Mesenchymal stem cell (in vitro differentiated cells and primary cell): ENCODE results near the gene MAPKAP1.
A peak's percentile ranks its signal among the peaks of the same experiment; 100 is the strongest.

Experiments
- DNase-seq: peaks from one replicate; pipeline ENCODE4 v3.0.0-alpha.2; 2013
- H2AFZ ChIP-seq: one replicate; pipeline ENCODE4 v1.6.1; 2013; ENCODE audit warnings: low read depth, mild to moderate bottlenecking, control low read depth, inconsistent platforms, low read length, moderate library complexity
- H2AK5ac ChIP-seq: 2 replicates; pipeline ENCODE4 v1.6.1; 2013; ENCODE audit warnings: low read length, moderate library complexity, mild to moderate bottlenecking, inconsistent platforms; ENCODE audit not compliant: severe bottlenecking
- H2BK120ac ChIP-seq: one replicate; pipeline ENCODE4 v1.6.1; 2013; ENCODE audit warnings: low read depth, mild to moderate bottlenecking, inconsistent platforms, low read length, moderate library complexity
- H2BK12ac ChIP-seq, 2 experiments: one replicate each; pipeline ENCODE4 v1.6.1; 2013; ENCODE audit warnings: inconsistent platforms in 2 of 2, low read length in 2 of 2, mild to moderate bottlenecking in 2 of 2, moderate library complexity in 2 of 2, control low read depth in 1 of 2
- H2BK15ac ChIP-seq: one replicate; pipeline ENCODE4 v1.6.1; 2013; ENCODE audit warnings: mild to moderate bottlenecking, low read depth, inconsistent platforms; ENCODE audit not compliant: poor library complexity, severe bottlenecking
- H2BK5ac ChIP-seq: 2 replicates; pipeline ENCODE4 v1.6.1; 2013; ENCODE audit warnings: low read depth, mild to moderate bottlenecking, low read length, control low read depth, inconsistent platforms; ENCODE audit not compliant: poor library complexity, severe bottlenecking
- H3K14ac ChIP-seq, 2 experiments: one replicate each; pipeline ENCODE4 v1.6.1; 2013; ENCODE audit warnings: inconsistent platforms in 2 of 2, low read length in 2 of 2, control low read depth in 1 of 2, mild to moderate bottlenecking in 1 of 2, moderate library complexity in 1 of 2
- H3K18ac ChIP-seq, 2 experiments: one replicate each; pipeline ENCODE4 v1.6.1; 2013; ENCODE audit warnings: inconsistent platforms in 2 of 2, low read length in 2 of 2, control low read depth in 1 of 2, low read depth in 1 of 2, mild to moderate bottlenecking in 1 of 2
- H3K23ac ChIP-seq, 2 experiments: one replicate each; pipeline ENCODE4 v1.6.1; 2013; ENCODE audit warnings: inconsistent platforms in 2 of 2, low read length in 2 of 2, mild to moderate bottlenecking in 2 of 2, moderate library complexity in 2 of 2, control low read depth in 1 of 2
- H3K27ac ChIP-seq: 2 replicates; pipeline ENCODE4 v1.5.1; 2013; ENCODE audit warnings: mild to moderate bottlenecking, moderate library complexity, low read length, control low read depth, inconsistent platforms; ENCODE audit not compliant: poor library complexity, severe bottlenecking
- H3K27me3 ChIP-seq, 2 experiments: 2 replicates each; pipeline versions ENCODE4 v1.6.1 to v1.7.0; 2013; ENCODE audit warnings: low read length in 2 of 2, mild to moderate bottlenecking in 2 of 2, moderate library complexity in 2 of 2, control low read depth in 1 of 2, inconsistent platforms in 1 of 2; ENCODE audit not compliant: control insufficient read depth in 1 of 2, insufficient read depth in 1 of 2
- H3K36me3 ChIP-seq, 2 experiments: 2 replicates each; pipeline versions ENCODE4 v1.6.1 to v1.7.0; 2013; ENCODE audit warnings: low read length in 2 of 2, control low read depth in 1 of 2, inconsistent platforms in 1 of 2, low read depth in 1 of 2, mild to moderate bottlenecking in 1 of 2; ENCODE audit not compliant: insufficient read depth in 2 of 2, control insufficient read depth in 1 of 2
- H3K4ac ChIP-seq, 2 experiments: one replicate each; pipeline ENCODE4 v1.6.1; 2013; ENCODE audit warnings: inconsistent platforms in 2 of 2, low read length in 2 of 2, mild to moderate bottlenecking in 2 of 2, moderate library complexity in 2 of 2, control low read depth in 1 of 2, low read depth in 1 of 2
- H3K4me1 ChIP-seq: 2 replicates; pipeline ENCODE4 v1.6.1; 2013; ENCODE audit warnings: low read depth, low read length, control low read depth; ENCODE audit not compliant: control insufficient read depth, insufficient read depth
- H3K4me2 ChIP-seq: 2 replicates; pipeline ENCODE4 v1.6.1; 2013; ENCODE audit warnings: low read length, mild to moderate bottlenecking, inconsistent platforms; ENCODE audit not compliant: poor library complexity, severe bottlenecking
- H3K4me3 ChIP-seq, 2 experiments: 2 replicates each; pipeline versions ENCODE4 v1.5.1 to v1.7.0; 2013; ENCODE audit warnings: low read length in 2 of 2, mild to moderate bottlenecking in 2 of 2, control low read depth in 1 of 2, low read depth in 1 of 2; ENCODE audit not compliant: insufficient read depth in 1 of 2
- H3K79me1 ChIP-seq: replicated peaks from 2 replicates; pipeline ENCODE4 v1.6.1; 2013; ENCODE audit warnings: mild to moderate bottlenecking, control low read depth, low read length, inconsistent platforms; ENCODE audit not compliant: poor library complexity, severe bottlenecking
- H3K9ac ChIP-seq: 2 replicates; pipeline ENCODE4 v1.7.0; 2013; ENCODE audit warnings: mild to moderate bottlenecking, low read length, moderate library complexity
- H3K9me3 ChIP-seq: 2 replicates; pipeline ENCODE4 v1.7.0; 2013; ENCODE audit warnings: mild to moderate bottlenecking, low read length; ENCODE audit not compliant: control insufficient read depth
- H4K8ac ChIP-seq: one replicate; pipeline ENCODE4 v1.6.1; 2013; ENCODE audit warnings: inconsistent platforms, mild to moderate bottlenecking, low read length, moderate library complexity
- H4K91ac ChIP-seq: one replicate; pipeline ENCODE4 v1.6.1; 2013; ENCODE audit warnings: mild to moderate bottlenecking, low read length, inconsistent platforms
- WGBS: methylation state at CpG from one replicate; pipeline ENCODE4 v1.1.7; 2013; ENCODE audit warnings: mixed read lengths; 5-methylcytosine and 5-hydroxymethylcytosine counted together

MAPKAP1 gene

DNA sequence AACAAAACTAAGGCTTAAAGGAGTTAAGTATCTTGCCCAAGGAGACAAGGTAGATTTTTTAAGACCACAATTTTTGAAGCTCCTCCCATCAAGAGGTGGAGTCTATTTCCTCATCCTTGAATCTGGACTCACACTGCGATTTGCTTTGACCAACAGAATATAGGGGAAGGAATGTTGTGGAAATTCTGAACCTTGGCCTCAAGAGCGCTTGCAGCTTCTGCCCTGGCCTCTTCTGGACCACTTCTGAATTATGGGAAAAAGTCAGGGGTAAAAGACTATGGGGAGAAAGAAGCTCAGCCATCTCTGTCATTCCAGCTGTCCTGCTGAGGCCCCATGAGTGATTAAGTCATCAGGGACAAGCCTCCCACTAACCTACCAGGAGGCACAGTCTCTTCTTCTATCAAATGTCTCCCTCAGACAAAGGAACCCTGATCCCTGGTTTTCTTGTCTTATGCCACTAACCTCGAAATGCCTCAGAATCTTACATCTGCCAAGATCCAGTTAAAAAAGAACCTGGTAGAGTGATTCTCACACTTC lies 25.9 kb downstream of the MAPKAP1 start:
- Histone ChIP-seq H4K8ac (no peak overlapping the region), H3K23ac (no peak overlapping the region), H3K27me3 (no peaks in the 10 kb centered on the region), H3K9ac (no peak overlapping the region), H3K14ac (no peak overlapping the region), H2BK5ac (no peak overlapping the region), H3K4me2 (no peak overlapping the region), H2BK120ac (no peak overlapping the region), H3K18ac (no peak overlapping the region), H3K4me1 (peaks cover 3% of the 10 kb centered on the region), H3K27ac (no peak overlapping the region), H3K4ac (no peak overlapping the region), H2BK12ac (no peak overlapping the region), H3K9me3 (no peaks in the 10 kb centered on the region), H3K4me3 (no peak overlapping the region), H3K79me1 (peaks cover 28% of the 10 kb centered on the region), H2AFZ (no peak overlapping the region), H2AK5ac (no peak overlapping the region), H2BK15ac (no peak overlapping the region), H4K91ac (no peak overlapping the region), H3K36me3 (peaks cover 4 to 12% of the 10 kb centered on the region in 2 experiments)
- no peak for DNase-seq
- 100% methylated on average over 3 of the region's 3 CpGs for WGBS

DNA sequence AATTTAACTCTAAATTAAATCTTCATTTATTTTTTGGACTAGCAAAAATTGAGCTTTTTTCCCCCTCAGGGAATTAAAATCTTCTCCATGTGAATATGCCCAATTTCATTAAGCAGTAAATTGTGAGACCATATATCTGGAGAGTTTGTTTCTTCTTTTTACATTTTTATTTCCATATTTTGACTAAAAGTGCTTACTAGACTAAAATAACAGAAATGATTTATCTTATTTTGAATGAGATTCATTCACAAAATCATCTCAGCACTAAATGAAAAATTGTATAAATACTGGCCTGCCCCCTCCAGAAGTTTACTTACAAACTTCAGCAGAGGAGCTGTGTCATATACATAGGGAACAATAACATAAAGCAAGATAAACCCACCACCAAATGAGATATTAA lies 26.6 kb downstream of the MAPKAP1 start:
- Histone ChIP-seq H3K4me1 (peaks cover 3% of the 10 kb centered on the region), H3K18ac (no peak overlapping the region), H3K9ac (no peak overlapping the region), H3K23ac (no peak overlapping the region), H2AFZ (no peak overlapping the region), H3K9me3 (no peaks in the 10 kb centered on the region), H3K4me2 (no peak overlapping the region), H4K91ac (no peak overlapping the region), H2BK15ac (no peak overlapping the region), H2BK5ac (no peak overlapping the region), H3K79me1 (peaks cover 26% of the 10 kb centered on the region), H2AK5ac (no peak overlapping the region), H2BK12ac (no peak overlapping the region), H3K14ac (no peak overlapping the region), H3K27ac (no peak overlapping the region), H2BK120ac (no peak overlapping the region), H3K36me3 (peaks cover 4 to 10% of the 10 kb centered on the region in 2 experiments), H3K27me3 (no peaks in the 10 kb centered on the region), H4K8ac (no peak overlapping the region), H3K4me3 (no peak overlapping the region), H3K4ac (no peak overlapping the region)
- DNase-seq, result no peak

DNA sequence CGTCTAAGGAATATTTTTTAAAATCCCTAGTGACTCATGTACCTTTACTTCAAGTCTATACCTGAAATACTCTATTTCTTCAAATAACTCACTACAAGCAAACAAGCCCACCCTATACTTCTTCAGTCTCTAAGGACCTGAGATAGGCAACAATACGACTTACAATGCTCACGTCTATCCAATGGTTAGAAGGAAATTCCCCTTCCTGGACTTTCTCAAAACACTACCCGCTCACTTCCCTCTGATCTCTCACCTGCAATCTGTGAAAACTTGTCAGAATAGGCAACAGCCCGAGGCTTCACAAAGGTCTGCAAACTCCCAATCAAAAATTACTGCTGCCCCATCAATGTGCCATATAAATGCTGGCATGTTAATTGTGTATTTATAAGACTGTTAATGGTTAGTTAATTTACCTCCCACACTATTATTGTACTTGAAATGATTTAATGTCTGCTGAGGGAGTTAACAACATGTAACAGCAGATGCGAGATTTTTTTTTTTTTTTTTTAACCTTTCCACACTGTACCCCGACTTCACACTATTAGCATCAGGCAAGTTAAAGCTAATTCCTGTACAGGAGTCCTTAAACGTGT lies 27.3 kb downstream of the MAPKAP1 start:
- Histone ChIP-seq H3K14ac (no peak overlapping the region), H3K36me3 (peaks cover 2% of the 10 kb centered on the region in 2 experiments), H4K8ac (no peak overlapping the region), H2BK5ac (no peak overlapping the region), H3K27ac (no peak overlapping the region), H3K23ac (no peak overlapping the region), H2BK15ac (no peak overlapping the region), H4K91ac (no peak overlapping the region), H2AFZ (no peak overlapping the region), H2AK5ac (no peak overlapping the region), H3K79me1 (peaks cover 19% of the 10 kb centered on the region), H3K4ac (no peak overlapping the region), H2BK12ac (no peak overlapping the region), H3K9ac (no peak overlapping the region), H3K4me3 (no peak overlapping the region), H3K27me3 (no peaks in the 10 kb centered on the region), H3K4me2 (no peak overlapping the region), H3K9me3 (no peaks in the 10 kb centered on the region), H3K4me1 (peaks cover 3% of the 10 kb centered on the region), H3K18ac (no peak overlapping the region), H2BK120ac (no peak overlapping the region)
- WGBS, result 98% methylated on average over 5 of the region's 8 CpGs
- DNase-seq, result no peak

- no peaks in the 10 kb centered on the region for H3K27me3 ChIP-seq
- H2BK12ac ChIP-seq, result no peak overlapping the region
- no peak overlapping the region for H4K8ac ChIP-seq
- H3K23ac ChIP-seq, result no peak overlapping the region
- 62% methylated on average over 3 of the region's 3 CpGs for WGBS
- H2AFZ ChIP-seq, result no peak overlapping the region
- no peak overlapping the region for H3K14ac ChIP-seq
- H3K9ac ChIP-seq, result peak overlapping the region; percentile 46
- H3K27ac ChIP-seq, result peak overlapping the region; percentile 85
- H2BK15ac ChIP-seq, result no peak overlapping the region
- no peak overlapping the region for H2BK5ac ChIP-seq
- H3K4me3 ChIP-seq, result peak overlapping the region in 1 of 2 experiments; percentile 1
- H4K91ac ChIP-seq, result no peak overlapping the region
- no peak overlapping the region for H2BK120ac ChIP-seq
- H3K4me2 ChIP-seq, result no peak overlapping the region
- no peak overlapping the region for H3K4ac ChIP-seq
- peaks cover 24% of the 10 kb centered on the region for H3K79me1 ChIP-seq
- no peak overlapping the region for H2AK5ac ChIP-seq
- H3K18ac ChIP-seq, result no peak overlapping the region
- peak; percentile 81 for DNase-seq
- H3K4me1 ChIP-seq, result peaks cover 3% of the 10 kb centered on the region
- peaks cover 0 to 23% of the 10 kb centered on the region in 2 experiments for H3K36me3 ChIP-seq
- H3K9me3 ChIP-seq, result no peaks in the 10 kb centered on the region
Measured at GRCh38 chr9:125674981-125675973, 31.7 kb downstream of the MAPKAP1 start.
